IMR-90 (cell line): Measurements from ENCODE around the gene DNAJC11.

Experiments
- BHLHE40 ChIP-seq: fragments of 150-350 bp; IDR thresholded peaks from 2 replicates; pipeline ENCODE4 v1.6.1; 2016; ENCODE audit warnings: mild to moderate bottlenecking, low read depth, low read length
- CEBPB ChIP-seq: IDR thresholded peaks from 2 replicates; pipeline ENCODE4 v1.6.1; 2012; ENCODE audit warnings: low read depth, low read length, improper control_type of control experiment
- CHD1 ChIP-seq: IDR thresholded peaks from 2 replicates; pipeline ENCODE4 v1.6.1; 2012; ENCODE audit warnings: low read depth, low read length, improper control_type of control experiment
- CTCF ChIP-seq: conservative IDR thresholded peaks from 2 replicates; pipeline ENCODE4 v1.5.1; 2012; ENCODE audit warnings: mild to moderate bottlenecking, low read depth, low read length, improper control_type of control experiment
- FOS ChIP-seq: fragments of 150-350 bp; IDR thresholded peaks from 2 replicates; pipeline ENCODE4 v1.6.1; 2016; ENCODE audit warnings: low read depth, low read length
- MAFK ChIP-seq: IDR thresholded peaks from 2 replicates; pipeline ENCODE4 v1.6.1; 2012; ENCODE audit warnings: low read depth, low read length, improper control_type of control experiment
- MXI1 ChIP-seq: IDR thresholded peaks from 2 replicates; pipeline ENCODE4 v1.6.1; 2012; ENCODE audit warnings: low read depth, mild to moderate bottlenecking, low read length, moderate library complexity, borderline replicate concordance
- NFE2L2 ChIP-seq: fragments of 150-350 bp; IDR thresholded peaks from 2 replicates; pipeline ENCODE4 v1.6.1; 2016; ENCODE audit warnings: low read depth, mild to moderate bottlenecking, low read length
- POLR2A ChIP-seq: IDR thresholded peaks from 2 replicates; pipeline ENCODE4 v1.6.1; 2012; ENCODE audit warnings: mild to moderate bottlenecking, low read depth, low read length
- RAD21 ChIP-seq: IDR thresholded peaks from 2 replicates; pipeline ENCODE4 v1.6.1; 2012; ENCODE audit warnings: low read length, improper control_type of control experiment
- RCOR1 ChIP-seq: IDR thresholded peaks from 2 replicates; pipeline ENCODE4 v1.6.1; 2012; ENCODE audit warnings: mild to moderate bottlenecking, low read length, improper control_type of control experiment; ENCODE audit not compliant: insufficient replicate concordance
- RFX5 ChIP-seq: IDR thresholded peaks from 2 replicates; pipeline ENCODE4 v1.8.0; 2012; ENCODE audit warnings: low read depth, mild to moderate bottlenecking, low read length, moderate library complexity
- SMC3 ChIP-seq: fragments of 150-350 bp; IDR thresholded peaks from 2 replicates; pipeline ENCODE4 v1.6.1; 2016; ENCODE audit warnings: low read depth, mild to moderate bottlenecking, antibody characterized with exemption, low read length, moderate library complexity
- USF2 ChIP-seq: fragments of 150-350 bp; IDR thresholded peaks from 2 replicates; pipeline ENCODE4 v1.6.1; 2017; ENCODE audit warnings: mild to moderate bottlenecking, antibody characterized with exemption, low read length, low read depth

GRCh38 chr1:6743189-6744101 lies 41.8 kb upstream of the DNAJC11 start:
- TF ChIP-seq CTCF (no peak), NFE2L2 (no peak), RAD21 (no peak), MAFK (no peak), POLR2A (no peak), MXI1 (no peak), SMC3 (no peak), USF2 (no peak), RCOR1 (no peak), CHD1 (no peak), RFX5 (no peak), CEBPB (no peak), FOS (no peak), BHLHE40 (peak; percentile 11; the same call in 1 of the 2 replicates)
